GM12892 (cell line): ENCODE results near the gene BFSP1.

ENCODE experiments used
- DNase-seq: peaks from one replicate; pipeline ENCODE4 v3.0.0; 2011; ENCODE audit not compliant: insufficient read length
- FAIRE-seq: peaks from 2 replicates; lab custom pipeline; 2011; peaks lifted over from hg19 to GRCh38; lab: Jason Lieb, UNC
- POLR2A ChIP-seq: IDR thresholded peaks from 2 replicates; pipeline ENCODE4 v1.6.1; 2011; ENCODE audit warnings: low read depth, low read length, control low read depth
- POLR2AphosphoS5 ChIP-seq: IDR thresholded peaks from 2 replicates; pipeline ENCODE4 v1.6.1; 2011; ENCODE audit warnings: low read depth, low read length, control low read depth
- TAF1 ChIP-seq: IDR thresholded peaks from 2 replicates; pipeline ENCODE4 v1.6.1; 2011; ENCODE audit warnings: low read depth, mild to moderate bottlenecking, control low read depth, low read length, borderline replicate concordance

Gene BFSP1

GRCh38 chr20:17518339-17519052 is 12.7 kb downstream of the BFSP1 start:
- no peak for FAIRE-seq

GRCh38 chr20:17515053-17515452 is 16.1 kb downstream of the BFSP1 start:
- no peak for DNase-seq
- no peak for FAIRE-seq
- no peak for TF ChIP-seq TAF1
- TF ChIP-seq POLR2A = no peak
- TF ChIP-seq POLR2AphosphoS5 = no peak

More at GRCh38 chr20:17518339-17519052, 12.7 kb downstream of the BFSP1 start:
- no peak for TF ChIP-seq POLR2A
- TF ChIP-seq POLR2AphosphoS5 = no peak
- no peak for TF ChIP-seq TAF1
- no peak for DNase-seq

GRCh38 chr20:17513939-17514338 is 17.2 kb downstream of the BFSP1 start:
- FAIRE-seq (no peak), DNase-seq (no peak)
- TF ChIP-seq POLR2AphosphoS5 = no peak
- TF ChIP-seq TAF1 = no peak
- no peak for TF ChIP-seq POLR2A

GRCh38 chr20:17511401-17511800 is 19.8 kb downstream of the BFSP1 start:
- no peak for DNase-seq
- no peak for TF ChIP-seq POLR2AphosphoS5
- no peak for TF ChIP-seq TAF1
- TF ChIP-seq POLR2A = no peak
- FAIRE-seq = no peak

GRCh38 chr20:17510548-17510947 is 20.6 kb downstream of the BFSP1 start:
- DNase-seq (no peak), FAIRE-seq (no peak)
- no peak for TF ChIP-seq TAF1
- TF ChIP-seq POLR2A = no peak
- no peak for TF ChIP-seq POLR2AphosphoS5

GRCh38 chr20:17508756-17509155 is 22.4 kb downstream of the BFSP1 start:
- TF ChIP-seq POLR2A (no peak), POLR2AphosphoS5 (no peak), TAF1 (no peak)
- FAIRE-seq (no peak), DNase-seq (no peak)

GRCh38 chr20:17507531-17507930 is 23.6 kb downstream of the BFSP1 start:
- no peak for DNase-seq
- no peak for FAIRE-seq
- TF ChIP-seq POLR2A = no peak
- no peak for TF ChIP-seq POLR2AphosphoS5
- TF ChIP-seq TAF1 = no peak

GRCh38 chr20:17507032-17507431 is 24.1 kb downstream of the BFSP1 start:
- TF ChIP-seq TAF1 (no peak), POLR2A (no peak), POLR2AphosphoS5 (no peak)
- FAIRE-seq = no peak
- no peak for DNase-seq

- DNase-seq (no peak), FAIRE-seq (no peak)
- TF ChIP-seq TAF1 = no peak
- TF ChIP-seq POLR2AphosphoS5 = no peak
- no peak for TF ChIP-seq POLR2A
Measured at GRCh38 chr20:17505636-17506517, 25.3 kb downstream of the BFSP1 start.

GRCh38 chr20:17504898-17505635 is 26.1 kb downstream of the BFSP1 start:
- peak; percentile 84 for FAIRE-seq
- peak; percentile 46 for DNase-seq
- TF ChIP-seq POLR2AphosphoS5 (no peak), TAF1 (no peak), POLR2A (no peak)

- FAIRE-seq (peak; percentile 24), DNase-seq (peak; percentile 26)
- no peak for TF ChIP-seq POLR2AphosphoS5
- no peak for TF ChIP-seq POLR2A
- no peak for TF ChIP-seq TAF1
Measured at GRCh38 chr20:17504066-17504897, 26.9 kb downstream of the BFSP1 start.
